Medulla oblongata (tissue), 1 donor: Measurements from ENCODE around the gene DYSF.

ENCODE experiments used
- DNase-seq: peaks from one replicate; pipeline ENCODE4 v3.0.0-alpha.2; 2015; ENCODE audit errors: extremely low spot score

DYSF gene

DNA sequence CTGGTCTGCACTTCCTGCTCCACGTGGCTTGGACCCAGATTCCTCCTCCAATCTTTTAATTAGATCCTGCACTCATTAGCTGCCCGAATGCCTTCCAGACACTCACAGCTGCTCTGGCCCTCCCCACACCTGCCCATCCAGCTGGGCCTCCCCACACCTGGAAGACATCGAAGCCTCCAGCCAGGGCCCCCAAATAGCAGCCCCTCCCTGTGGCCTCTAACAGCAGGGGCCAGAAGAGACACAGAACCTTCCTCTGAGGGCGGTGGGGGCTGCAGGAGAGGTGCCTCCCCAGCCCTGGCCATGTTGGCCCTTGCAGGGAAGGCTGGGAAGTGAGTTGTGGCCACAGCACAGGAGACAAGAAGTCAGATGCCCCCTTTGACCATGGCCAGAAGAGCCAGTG lies 252.8 kb downstream of the DYSF start:
- DNase-seq = no peak

DNA sequence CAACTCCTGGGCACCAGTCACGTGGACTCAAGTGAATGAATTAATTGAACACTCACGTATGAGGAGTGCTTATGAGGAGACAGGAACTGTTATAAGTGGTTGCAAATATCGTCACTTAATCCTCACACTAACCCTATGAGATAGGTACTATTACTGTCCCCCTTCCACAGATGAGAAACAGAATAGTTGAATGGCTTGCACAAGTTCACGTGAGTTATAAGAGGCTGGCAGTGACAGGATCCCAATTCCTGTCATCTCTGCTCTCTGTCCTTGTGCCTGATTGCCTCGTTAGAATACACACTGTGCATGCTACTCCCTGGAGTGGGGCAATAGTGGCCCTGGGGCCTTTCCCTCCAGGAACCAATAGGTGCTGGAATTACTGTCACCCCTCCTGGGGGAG lies 253.5 kb downstream of the DYSF start:
- DNase-seq = no peak

DNA sequence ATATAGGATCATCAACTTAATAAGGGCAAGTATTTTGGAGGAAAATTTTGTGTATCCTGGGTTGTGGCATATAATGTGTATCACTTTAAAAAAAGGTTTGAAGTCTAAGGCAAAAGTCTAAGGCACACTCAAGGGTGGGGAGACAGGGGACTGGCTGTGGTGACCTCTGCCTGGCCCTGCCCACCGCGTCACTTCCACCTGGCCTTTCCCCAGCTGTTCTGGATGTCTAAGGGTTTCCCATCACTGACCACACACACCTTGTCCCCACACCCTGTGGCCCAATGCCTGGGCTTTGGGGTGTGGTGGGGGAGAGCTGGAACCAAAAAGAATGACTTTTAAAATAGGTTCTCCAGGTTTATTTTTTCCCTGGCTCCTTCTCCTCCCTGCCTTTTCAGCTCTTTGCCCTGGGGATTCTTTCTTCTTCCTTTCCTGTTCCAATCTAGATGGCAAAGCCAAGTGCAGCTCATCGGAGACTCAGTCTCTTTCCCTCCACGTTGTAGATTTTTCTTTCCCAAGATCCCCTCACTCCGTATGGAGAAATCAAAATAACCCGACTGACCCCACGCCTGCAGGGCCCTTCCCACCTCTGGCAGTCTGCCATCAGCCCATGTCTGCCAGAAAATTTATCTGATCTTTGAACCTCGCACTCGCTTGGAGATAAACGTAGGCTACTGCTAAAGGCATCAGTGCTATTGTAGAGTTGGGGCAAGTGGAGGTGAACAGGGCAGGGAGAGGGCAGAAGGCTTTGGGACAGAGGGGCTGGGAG lies 257.2 kb downstream of the DYSF start:
- DNase-seq = no peak

DNA sequence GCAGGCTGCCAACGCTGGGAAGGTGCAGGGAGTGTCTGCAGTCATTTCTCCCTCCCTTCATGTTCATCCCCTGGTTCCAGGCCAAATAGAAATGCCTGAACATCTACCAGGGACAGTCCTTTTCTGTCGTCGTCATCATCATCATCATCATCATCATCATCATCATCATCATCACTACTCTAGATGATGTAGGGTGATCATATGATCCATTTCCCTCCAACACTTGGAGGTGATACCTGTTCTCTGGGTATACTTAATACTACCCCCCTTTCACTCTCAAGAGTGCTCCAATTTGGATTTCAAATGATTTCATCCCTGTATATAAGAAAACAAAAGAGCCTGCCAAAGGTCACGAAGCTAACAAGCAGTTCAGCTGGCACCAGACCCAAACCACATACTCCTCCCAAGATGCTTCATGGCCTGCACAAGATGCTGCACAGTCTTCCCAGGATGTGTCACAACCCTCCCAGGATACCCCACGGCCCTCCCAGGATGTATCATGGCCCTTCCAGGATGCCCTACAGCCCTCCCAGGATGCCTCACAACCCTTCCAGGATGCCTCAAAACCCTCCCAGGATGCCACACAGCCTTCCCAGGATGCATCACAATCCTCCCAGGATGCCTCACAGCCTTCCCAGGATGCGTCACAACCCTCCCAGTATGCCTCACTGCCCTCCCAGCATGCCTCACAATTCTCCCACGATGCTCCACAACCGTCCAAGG lies 257.9 kb downstream of the DYSF start:
- DNase-seq = no peak

DNA sequence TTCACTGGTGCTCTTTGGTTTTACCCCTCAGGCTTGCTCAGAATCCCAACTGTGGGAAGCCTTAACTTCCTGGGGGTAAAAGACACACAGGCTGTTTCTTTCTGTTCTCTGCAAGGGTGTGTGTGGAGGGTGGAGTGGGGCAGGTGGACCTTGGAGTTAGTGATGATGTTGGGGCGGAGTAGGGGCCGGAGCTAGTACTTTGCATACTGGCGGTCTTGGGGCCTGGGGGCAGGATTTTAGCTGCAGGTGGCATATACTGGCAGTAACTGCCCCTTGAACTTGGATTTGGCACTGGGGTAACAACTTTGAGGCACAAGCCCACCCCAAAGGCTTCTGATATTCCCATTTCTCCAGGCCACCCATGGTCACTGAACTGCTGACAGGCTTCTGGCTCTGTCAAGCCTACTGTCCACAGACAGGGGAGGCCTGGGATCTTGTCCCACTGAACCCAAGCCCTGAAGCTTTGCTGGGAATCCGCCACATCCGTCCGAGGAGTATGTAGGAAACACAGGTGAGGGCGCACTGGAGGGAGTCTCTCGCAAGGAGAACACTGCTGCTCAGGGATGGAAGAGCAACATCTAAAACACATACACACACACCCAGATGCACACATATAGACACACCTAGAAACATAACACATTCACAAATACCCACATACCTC lies 258.9 kb downstream of the DYSF start:
- DNase-seq = no peak

DNA sequence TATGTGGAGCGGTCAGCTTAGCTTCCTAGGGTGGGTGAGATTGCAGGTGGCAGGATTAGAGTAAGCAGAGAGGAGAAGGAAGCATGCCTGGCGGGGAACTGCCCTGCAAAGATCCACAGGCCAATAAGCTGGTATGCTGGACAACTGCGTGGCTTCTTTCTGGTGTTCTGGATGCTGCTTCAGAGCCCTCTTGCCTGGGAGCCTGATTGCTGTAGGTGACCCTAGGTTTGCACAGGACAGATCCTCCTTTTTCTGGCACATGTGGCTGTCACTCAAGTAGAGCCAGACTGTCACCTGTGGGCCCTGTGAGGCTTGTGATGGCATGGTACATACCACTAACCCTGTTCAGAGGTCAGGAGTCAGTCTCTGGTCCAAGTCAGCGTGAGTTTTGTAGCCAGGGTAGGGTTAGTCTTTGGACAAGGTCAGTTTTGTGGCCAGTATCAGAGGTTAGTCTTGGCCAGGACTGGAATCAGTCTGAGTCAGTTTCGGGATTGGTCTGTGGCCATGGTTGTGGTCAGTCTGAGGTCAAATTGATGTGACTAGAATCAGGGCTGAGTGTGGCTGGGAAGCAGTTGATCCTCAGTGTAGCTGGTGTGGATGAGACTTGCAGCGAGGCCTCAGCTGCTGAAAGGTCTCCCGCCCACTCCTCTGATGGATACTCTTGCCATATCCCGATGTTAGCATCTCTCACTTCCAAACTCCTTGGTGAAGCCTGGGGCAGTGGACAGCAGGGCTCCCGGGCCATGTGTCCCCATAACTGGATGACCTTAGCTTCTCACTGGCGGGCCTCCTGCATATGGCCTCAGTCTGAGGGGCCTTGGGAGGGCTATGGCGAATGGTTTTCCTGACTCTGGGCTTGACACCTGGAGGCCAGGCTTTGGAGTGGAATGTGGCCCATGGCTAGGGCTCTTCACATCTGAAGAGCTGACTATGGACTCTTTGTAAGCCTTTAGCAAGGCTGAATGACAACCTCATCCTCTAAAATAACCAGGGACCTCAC lies 260.5 kb downstream of the DYSF start:
- no peak for DNase-seq

DNA sequence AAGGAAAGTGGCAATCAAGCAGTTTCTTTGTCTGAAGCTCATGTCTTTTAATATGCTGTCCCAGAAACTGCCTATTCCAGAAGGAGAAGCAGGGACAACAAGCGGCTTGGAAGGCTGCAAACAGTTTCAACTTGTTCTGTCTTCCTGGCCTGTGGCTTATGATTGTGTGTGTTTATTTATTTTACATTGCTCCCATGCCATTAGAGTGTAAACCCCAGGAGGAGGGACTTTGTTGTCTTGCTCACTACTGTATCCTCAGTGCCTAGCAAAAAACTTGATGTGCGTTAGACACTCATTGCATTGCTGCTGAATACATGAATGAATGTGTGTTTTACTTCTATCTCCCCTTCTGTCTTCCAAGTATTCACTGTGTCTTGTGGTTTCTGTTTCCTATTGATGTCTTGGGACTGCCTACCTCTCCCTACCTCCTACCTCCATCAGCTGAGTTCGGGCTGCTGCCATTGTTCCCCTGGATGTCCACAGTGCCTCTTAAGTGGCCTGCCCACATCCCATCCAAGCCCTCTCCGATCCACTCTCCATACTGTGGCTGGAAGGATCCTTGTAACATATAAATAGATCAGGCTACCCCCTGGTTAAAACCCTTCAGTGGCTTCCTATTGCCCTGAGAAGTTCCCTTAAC lies 261.4 kb downstream of the DYSF start:
- DNase-seq = no peak

DNA sequence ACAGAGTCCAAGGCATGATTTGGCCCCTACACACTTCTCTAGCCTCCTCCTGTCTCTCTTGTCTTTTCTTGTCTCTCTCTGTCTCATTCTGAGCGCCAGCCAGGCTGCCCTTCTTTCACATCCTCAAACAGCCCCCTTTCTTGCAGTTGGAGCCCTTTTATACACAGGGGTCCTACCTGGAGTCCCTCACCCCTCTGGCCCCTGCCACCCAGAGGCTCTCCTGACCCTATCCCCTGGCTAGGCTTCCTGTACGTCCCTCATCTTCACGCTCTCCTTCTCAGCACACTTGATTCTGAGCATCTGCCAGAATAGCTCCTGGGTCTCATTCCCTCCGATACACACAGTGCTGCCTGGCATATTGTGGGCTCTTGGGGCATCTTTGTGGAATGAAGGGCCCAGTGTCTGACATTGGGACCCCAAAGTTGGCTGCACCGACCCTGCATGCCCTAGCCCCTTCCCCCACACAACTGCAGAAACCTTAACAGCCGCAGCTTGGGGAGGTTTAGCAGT lies 261.9 kb downstream of the DYSF start:
- no peak for DNase-seq

DNA sequence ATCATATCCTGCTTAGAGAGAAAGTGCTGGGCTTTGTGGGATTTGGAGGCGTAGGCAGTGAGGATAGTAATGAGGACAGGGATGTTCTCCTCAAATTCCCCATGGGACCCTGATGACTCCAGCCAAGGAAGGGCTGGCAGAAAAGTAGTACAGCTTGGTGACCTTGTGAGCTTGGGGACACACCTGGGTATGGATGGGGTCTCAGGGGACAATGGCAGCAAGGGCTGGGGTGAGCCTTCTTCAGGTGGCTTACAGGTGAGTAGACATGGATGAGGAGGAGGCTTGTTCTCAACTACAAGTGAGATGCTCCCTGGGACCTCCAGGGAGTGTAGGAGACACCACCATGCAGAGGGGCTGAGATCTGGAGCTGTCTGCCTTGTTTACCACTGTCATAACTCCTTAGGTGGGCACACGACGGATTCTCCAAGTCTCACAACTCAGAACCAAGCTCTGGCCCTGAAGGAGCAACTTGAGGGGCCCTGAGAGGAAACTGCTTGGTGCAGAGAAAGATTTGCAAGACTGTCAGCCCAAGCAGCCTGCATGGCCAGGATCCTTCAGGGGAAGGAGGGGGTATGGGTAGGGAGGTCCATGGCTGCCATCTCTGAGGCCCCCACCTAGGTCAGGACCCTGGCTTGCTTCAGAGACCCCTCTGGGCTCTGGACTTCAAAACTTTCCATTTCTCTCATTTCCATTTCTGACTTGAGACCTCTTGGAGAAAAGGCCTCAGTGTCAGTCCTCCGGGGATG lies 262.8 kb downstream of the DYSF start:
- DNase-seq = no peak

DNA sequence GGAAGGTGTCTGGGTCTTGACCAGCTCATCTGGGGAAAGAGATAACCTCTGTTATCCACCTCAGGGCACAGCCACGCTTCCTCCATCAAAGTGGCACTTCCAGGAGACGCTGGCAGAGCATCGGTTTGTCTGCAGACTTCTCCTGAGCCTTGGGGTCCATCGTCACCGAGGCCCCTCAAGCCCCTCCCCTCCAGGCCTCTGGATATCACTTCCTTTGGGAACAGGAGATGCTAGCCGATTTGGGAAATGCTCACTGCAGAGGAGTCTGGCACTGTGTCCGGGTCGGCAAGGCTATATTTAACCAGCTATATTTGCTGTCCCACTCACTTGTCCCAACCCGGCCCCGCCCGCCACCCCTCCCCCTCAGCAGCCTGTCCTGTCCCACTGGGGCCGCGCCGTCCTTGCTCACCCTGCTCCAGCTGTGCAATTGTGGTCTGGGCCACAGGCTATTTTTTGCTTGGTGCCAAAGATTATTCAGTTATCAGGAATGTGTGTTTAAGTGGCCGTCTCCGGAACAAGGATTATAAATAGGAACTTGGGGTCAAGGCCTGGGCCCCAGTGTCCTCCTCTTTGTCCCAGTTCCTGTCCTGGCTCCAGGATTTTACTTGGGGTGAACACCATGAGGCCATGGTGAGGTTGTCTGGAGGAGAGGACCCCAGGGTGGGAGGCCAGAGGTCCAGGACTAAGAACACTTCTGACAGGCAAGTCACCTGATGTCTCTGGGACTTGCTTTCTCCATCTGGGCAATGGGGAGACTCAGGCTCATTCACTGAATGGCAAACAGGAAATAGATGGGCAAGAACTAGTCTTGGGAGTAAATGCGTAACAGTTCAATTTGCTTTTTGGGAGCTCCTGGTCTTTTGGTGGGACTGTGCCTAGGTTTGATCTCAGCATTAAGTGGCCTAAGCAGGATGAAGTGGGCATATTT lies 263.6 kb downstream of the DYSF start:
- no peak for DNase-seq

DNA sequence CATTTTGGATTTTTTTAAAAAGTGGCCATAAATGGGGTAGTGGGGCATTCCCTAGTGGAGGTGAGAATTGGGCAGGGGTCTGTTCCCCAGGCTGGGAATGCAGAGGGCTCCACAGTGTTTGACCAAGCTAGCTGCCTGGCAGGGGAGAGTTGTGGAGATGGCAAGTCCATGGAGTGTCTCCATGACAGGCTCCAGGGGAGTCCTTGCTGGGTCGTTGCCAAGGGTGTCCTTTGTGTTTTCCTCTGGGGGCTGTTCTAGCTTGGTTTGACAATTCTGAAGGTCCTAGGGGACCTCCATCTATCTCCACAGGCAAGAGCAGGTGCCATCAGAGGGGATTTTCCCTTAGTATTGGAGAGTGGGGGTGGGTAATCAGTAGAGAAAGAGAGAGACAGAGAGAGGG lies 265.3 kb downstream of the DYSF start:
- no peak for DNase-seq

DNA sequence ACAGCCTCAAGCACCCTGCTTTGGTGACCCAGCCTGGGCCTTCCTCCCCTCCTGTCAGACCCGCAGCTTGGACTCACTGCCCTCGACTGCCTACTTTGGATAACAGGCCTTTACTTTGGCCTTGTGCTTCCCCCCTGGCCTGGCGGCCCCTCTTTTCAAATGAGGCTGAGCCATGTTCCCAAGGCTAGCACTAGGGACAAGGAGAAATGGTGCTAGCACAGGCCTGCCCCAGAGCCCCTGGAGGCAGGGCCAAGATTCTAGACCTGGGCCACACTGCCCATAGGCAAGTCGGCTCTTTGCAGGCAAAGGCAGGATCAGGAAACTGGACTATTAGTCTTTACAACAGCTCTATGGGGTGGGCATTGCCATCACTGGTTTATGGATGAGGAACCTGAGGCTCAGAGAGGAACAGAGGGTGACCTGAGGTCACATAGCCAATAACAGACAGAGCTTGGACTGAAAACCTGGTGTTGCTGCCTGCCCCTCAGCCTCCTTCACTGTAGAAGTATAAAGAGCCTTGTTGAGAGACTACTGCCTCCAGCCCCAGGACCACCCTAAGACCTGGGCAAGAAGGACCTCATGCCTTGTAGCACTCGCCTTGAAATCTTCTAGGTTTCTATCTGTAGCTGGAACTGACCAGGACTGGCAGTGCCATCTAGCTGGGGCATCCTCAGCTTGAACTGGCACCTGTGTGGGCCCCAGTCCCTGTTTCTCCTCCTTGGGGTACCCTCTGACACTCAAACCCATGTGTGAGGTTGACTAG lies 266.3 kb downstream of the DYSF start:
- DNase-seq = no peak

DNA sequence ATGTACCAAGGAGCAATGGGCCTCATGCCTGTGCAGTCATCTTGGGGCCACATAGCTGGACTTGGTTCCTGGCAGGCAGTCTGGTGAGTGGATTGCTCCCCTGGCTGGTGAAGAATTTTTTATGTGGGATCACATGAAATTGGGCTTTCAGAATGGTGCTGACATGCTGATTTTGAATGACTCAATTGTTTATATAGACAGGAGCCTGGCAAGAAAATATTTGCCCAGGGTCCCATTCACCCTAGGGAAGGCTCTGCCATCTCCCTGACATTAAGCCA lies 266.9 kb downstream of the DYSF start:
- no peak for DNase-seq

DNA sequence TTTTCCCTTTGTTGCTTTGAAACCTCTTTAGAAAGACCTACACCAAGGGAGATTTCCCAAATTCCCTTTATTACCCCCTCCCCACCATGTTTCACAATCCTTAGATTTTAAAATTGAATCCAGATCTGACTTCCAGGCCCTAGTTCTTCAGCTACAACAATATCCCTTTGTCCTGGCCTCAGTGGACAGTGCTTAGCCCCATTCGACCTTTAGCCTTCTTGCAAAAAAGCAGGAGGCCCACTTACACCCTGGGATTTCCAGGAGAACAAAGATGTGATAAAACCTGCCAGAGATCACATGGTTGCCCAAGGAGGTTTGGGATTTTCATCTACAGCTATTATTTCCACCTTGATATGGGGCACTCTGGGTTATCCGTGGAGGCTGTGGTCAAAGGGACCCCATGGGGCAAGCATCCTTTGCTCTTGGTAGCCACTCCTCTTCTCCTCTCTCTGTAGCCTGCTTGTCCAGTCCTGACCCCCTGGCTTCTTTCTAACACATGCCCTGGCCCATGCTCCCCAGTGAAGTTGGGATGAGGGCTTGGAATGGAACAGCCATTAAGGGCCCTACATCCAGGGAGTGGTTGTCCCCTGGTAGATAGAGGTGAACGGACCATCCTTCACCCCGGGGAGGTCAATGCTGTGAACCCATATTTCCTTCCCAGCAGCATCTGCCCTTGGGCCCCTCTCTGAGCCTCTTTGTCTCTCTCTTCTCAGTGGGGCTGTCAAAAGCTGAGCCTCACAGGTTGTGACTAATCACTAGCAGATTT lies 267.4 kb downstream of the DYSF start:
- DNase-seq = no peak

DNA sequence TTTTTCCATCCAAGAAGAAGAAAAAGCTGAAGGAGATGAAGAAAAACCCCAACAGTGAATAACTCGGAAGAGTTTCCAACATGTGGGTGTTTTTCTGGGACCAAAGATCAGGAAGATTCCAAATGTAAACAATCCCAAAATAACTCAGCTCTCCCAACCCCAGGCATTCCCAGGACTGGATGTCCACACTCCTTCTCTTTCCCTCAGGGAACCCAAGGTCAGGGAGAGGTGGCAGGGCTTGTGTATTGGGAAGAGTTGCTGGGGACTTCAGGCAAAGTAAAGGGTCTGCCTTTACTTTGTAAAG lies 268.0 kb downstream of the DYSF start:
- no peak for DNase-seq

DNA sequence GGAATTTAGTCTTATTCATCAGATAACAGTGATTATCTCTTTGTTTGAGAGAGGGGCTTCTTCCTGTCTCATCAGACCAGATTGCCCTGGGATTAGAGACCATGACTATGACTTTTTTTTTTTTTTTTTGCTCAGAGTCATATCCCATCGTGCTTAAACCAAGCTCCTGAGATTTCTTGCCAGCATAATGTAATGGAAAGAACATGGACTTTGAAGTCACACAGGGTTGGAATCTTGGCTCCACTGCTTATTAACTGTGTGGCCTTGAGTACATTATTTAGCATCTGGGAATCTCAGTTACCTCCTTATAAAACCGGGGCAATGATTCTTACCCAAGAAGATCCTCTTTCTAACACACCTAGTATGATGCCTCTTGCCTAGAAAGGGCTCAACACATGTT lies 268.3 kb downstream of the DYSF start:
- no peak for DNase-seq

DNA sequence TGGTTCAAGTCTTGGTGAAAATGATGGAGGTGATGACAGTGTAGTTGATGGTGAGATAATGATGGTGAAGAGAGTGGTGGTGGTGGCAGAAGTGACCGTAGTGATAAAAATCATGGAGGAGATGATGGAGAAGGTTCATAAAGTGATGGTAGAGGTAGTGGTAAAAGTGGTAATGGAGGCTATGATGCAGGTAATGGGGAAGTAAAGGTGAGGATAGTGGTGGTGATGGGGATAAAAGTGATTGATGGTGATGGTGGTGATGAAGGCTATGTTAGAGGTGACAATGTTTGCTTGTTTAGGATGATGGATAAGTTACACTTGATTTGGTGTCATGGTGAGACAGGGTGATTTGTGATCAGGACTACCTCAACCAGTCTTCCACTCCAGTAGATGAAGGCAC lies 268.9 kb downstream of the DYSF start:
- no peak for DNase-seq

DNA sequence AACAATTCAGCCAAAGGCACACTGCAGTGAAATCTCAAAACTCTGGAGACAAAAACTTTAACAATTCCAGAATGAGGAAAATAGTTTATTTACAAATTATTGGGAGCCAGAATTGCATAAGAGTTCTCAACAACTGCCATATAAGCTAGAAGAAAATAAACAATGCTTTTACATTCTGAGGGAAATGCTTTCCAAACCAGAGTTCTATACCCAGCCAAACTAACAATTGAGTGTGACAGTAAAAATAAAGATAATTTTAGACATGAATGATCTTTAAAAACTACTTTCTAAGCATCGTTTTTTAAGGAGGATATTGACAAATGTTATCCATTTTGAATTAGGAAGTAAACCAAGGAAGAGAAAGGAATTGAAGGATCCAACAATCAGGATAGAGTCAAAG lies 271.4 kb downstream of the DYSF start:
- DNase-seq = no peak
